ENCODE results near the gene CALML5. TPM values are rescaled to one million over a fixed set of nuclear protein-coding genes. Genes with fewer than 3 reads are reported as not detected.
A peak's percentile ranks its signal among the peaks of the same experiment; 100 is the strongest.

CALML5 gene
- total and polyA plus RNA-seq, 8 donors, result 0.92 to 16.2 (median 2.4) TPM; not detected in 5

DNA sequence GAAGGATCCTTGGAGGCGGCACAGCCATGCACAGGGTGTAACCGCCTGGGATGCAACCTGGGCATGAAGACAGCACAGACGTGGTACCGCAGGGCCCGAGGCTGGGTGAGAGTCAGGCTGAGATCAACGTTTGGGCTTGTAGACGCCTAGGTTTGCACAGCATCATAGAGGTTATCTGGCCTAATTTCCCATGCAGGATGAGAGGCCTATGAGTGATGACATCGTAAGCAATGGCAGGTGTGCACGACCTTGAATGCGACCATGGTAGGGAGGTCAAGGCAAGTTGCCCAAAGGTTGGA is 32.9 kb upstream of the CALML5 start:
- Histone ChIP-seq H3K4me1 (peaks cover 6 to 52% (median 15%) of the 10 kb centered on the region in 4 donors), H3K36me3 (no peaks in the 10 kb centered on the region), H3K9me3 (no peaks in the 10 kb centered on the region), H3K27me3 (no peaks in the 10 kb centered on the region), H3K27ac (no peak overlapping the region), H3K4me3 (no peak overlapping the region)
- no peak for DNase-seq
- intact Hi-C loops (cut with DNase I; ENCODE audit: low total_unique reads), result no loop called here
- TF ChIP-seq POLR2A (IDR thresholded peaks at IDR 0.05), result no peak
- TF ChIP-seq POLR2AphosphoS5 (IDR thresholded peaks at IDR 0.05), result no peak
- no peak for TF ChIP-seq EP300 (IDR thresholded peaks at IDR 0.05)
- TF ChIP-seq, protein P1, sequence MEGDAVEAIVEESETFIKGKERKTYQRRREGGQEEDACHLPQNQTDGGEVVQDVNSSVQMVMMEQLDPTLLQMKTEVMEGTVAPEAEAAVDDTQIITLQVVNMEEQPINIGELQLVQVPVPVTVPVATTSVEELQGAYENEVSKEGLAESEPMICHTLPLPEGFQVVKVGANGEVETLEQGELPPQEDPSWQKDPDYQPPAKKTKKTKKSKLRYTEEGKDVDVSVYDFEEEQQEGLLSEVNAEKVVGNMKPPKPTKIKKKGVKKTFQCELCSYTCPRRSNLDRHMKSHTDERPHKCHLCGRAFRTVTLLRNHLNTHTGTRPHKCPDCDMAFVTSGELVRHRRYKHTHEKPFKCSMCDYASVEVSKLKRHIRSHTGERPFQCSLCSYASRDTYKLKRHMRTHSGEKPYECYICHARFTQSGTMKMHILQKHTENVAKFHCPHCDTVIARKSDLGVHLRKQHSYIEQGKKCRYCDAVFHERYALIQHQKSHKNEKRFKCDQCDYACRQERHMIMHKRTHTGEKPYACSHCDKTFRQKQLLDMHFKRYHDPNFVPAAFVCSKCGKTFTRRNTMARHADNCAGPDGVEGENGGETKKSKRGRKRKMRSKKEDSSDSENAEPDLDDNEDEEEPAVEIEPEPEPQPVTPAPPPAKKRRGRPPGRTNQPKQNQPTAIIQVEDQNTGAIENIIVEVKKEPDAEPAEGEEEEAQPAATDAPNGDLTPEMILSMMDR (IDR thresholded peaks at IDR 0.05), result no peak
- WGBS, 5 donors, result 85 to 94% (median 90%) methylated on average over 10 of the region's 10 CpGs

DNA sequence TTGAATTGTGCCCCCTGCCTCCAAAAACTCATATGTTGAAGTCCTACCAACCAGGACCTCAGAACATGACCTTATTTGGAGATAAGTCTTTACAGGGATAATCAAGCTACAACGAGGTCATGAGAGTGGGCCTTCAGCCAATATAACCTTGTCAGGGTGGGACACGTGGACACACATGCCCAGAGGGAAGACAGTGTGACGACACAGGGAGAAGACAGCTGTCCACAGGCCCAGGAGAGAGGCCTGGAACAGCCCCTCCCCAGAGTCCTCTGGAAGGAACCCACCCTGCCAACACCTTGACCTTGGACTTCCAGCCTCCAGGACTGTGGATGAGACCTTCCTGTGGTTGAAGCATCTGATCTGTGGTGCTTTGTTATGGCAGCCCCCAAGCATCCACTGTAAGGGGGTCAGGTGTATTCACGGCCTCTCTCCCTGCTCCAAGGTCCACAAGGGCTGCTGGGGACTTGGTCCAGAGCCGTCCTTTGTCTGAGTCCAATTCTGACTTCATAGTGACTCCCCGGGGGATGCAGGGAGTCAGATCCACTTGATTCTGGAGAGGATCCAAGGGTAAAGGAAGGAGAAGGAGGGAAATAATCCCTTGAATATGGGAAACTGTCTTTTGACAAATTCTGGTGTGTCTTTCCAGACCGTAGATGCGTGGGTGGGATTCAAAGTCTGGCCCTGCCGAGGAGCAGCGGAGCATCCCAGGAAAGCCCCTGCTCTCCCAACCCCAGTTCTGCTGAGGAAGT is 32.4 kb upstream of the CALML5 start:
- 74 to 87% (median 82%) methylated on average over 10 of the region's 10 CpGs for WGBS, 5 donors
- no peaks in the 10 kb centered on the region for H3K36me3 ChIP-seq
- peak in 1 of 2 donors; percentile 7 for DNase-seq
- peaks cover 6 to 52% (median 15%) of the 10 kb centered on the region in 4 donors for H3K4me1 ChIP-seq
- peak overlapping the region in 1 of 5 donors; percentile 57 for H3K27ac ChIP-seq
- intact Hi-C loops (cut with DNase I; ENCODE audit: low total_unique reads), result no loop called here
- H3K27me3 ChIP-seq, result no peaks in the 10 kb centered on the region
- H3K9me3 ChIP-seq, result no peaks in the 10 kb centered on the region
- no peak for TF ChIP-seq POLR2A (IDR thresholded peaks at IDR 0.05)
- TF ChIP-seq, protein P1 (IDR thresholded peaks at IDR 0.05), result no peak
- TF ChIP-seq EP300 (IDR thresholded peaks at IDR 0.05), result no peak
- TF ChIP-seq POLR2AphosphoS5 (IDR thresholded peaks at IDR 0.05), result no peak
- no peak overlapping the region for H3K4me3 ChIP-seq

DNA sequence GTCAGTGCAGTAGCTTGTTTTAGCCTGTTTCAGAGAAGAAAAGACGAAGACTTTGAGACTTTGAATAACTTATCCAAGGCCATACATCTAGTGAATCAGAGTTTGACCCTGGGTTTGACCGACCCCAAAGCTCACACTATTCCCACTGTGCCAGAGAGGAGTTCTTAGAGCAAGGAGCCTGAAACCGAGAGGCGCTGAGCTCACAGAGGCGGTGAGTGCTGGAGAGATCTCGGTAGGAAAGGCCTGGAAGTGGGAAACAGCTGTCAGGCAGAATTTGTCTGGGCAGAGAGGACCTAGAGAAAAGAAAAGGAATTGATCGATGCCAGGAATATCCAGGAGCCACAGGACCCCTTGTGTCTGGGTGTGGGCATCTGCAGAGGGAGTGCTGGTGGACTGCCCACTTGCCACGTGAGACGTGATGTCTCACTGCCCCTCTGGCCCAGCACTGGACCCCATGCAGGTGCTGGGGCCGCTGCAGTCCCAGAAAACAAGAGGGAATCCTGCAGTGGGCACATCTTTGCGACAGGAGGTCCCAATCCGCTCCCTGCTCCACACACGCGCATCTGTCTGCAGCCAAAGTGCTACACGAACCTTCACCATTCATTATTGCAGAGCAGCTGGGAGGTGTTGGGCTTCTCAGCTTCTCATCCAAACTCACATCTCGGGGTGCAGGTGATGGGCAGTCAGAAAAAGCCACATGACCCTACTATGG is 31.6 kb upstream of the CALML5 start:
- WGBS, 5 donors, result 92 to 96% (median 94%) methylated on average over 16 of the region's 16 CpGs
- no peak overlapping the region for H3K4me3 ChIP-seq
- peak overlapping the region in 1 of 5 donors; percentile 57 for H3K27ac ChIP-seq
- H3K27me3 ChIP-seq, result no peaks in the 10 kb centered on the region
- peak in 1 of 2 donors; percentile 16 for DNase-seq
- no peak for TF ChIP-seq POLR2A (IDR thresholded peaks at IDR 0.05)
- TF ChIP-seq EP300 (IDR thresholded peaks at IDR 0.05), result no peak
- TF ChIP-seq, protein P1 (IDR thresholded peaks at IDR 0.05), result no peak
- no peak for TF ChIP-seq POLR2AphosphoS5 (IDR thresholded peaks at IDR 0.05)
- H3K4me1 ChIP-seq, result peaks cover 6 to 47% (median 14%) of the 10 kb centered on the region in 4 donors
- H3K9me3 ChIP-seq, result no peaks in the 10 kb centered on the region
- no peaks in the 10 kb centered on the region for H3K36me3 ChIP-seq
- intact Hi-C loops (cut with DNase I; ENCODE audit: low total_unique reads), result no loop called here

DNA sequence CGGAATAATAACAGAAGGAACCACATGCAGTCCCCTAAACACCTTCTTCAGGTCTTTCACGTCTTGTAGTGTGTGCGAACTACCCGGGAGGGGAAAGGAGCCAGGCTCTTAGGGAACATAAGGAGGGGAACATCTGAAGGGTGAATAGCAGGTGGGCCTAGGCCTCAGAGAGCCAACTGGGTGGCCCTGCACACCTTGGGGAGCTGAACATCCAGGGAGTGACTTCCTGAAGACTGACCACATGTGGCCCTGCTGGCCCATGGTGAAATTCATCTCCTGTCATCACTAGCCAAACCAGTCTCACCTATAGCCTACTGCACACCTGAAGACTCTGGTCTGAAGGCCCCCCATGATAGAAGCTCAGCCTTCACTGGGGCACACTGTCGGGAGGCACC is 31.0 kb upstream of the CALML5 start:
- Histone ChIP-seq H3K9me3 (no peaks in the 10 kb centered on the region), H3K4me1 (peaks cover 6 to 44% (median 12%) of the 10 kb centered on the region in 4 donors), H3K27me3 (no peaks in the 10 kb centered on the region), H3K4me3 (no peak overlapping the region), H3K27ac (peak overlapping the region in 2 of 5 donors; percentile 11 to 57), H3K36me3 (no peaks in the 10 kb centered on the region)
- TF ChIP-seq POLR2AphosphoS5 (IDR thresholded peaks at IDR 0.05) (no peak), POLR2A (IDR thresholded peaks at IDR 0.05) (no peak), EP300 (IDR thresholded peaks at IDR 0.05) (no peak)
- TF ChIP-seq, protein P1 (IDR thresholded peaks at IDR 0.05), result no peak
- intact Hi-C loops (cut with DNase I; ENCODE audit: low total_unique reads), result no loop called here
- 90 to 96% (median 96%) methylated on average over 5 of the region's 5 CpGs for WGBS, 5 donors
- peak in 1 of 2 donors; percentile 11 for DNase-seq

Data from stomach (tissue), 9 donors.